ENCODE measurements around the gene RETREG1.
A peak's percentile ranks its signal among the peaks of the same experiment; 100 is the strongest.

The RETREG1 gene

DNA sequence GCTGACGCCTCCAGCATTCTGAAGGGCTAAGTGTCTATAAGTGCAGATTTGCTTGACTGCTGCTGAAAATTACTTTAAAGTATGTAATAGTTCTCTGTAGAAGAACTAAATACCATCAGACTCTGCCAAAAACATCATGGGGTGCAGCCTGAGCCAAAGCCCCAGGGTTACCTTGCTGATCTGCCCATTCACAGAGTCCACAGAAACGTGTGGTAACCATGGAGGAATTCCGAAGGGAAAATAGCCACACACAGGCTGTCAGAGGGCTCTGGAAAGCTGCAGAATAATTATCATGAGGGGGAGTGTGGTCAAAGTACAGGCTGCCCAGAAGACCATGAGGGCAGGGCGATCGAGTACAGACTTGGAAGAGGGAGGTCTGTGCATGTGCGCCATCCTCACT lies 36.4 kb downstream of the RETREG1 start:
- DNase-seq, result no peak

DNA sequence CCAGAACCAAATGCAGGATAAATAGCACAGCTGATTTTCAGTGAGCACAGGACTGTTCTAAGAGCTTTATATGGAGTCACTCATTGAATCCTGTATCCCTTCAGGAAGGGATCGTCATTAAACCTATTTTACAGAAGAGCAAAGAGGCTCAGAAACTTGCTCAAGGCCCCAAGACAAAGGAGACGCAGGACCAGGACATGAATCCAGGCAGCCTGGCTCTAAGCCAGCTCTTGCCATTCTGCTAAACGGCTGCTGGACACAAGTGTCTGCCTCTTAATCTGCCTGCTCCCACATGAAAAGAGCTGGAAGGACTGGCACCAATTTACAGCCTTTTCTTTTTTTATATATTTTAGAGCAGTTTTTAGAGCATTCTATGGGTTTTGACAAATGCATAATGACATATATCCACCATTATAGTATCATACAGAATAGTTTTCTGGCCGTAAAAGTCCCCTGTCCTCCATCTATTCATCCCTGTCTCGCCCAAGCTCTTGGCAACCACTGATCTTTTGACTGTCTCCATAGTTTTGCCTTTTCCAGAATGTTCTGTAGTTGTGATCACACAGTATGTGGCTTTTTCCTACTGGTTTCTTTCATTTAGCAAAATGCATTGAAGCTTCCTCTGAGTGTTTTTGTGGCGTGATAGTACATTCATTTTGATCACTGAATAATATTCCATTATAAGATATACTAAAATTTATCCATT lies 37.5 kb downstream of the RETREG1 start:
- no peak for DNase-seq

DNA sequence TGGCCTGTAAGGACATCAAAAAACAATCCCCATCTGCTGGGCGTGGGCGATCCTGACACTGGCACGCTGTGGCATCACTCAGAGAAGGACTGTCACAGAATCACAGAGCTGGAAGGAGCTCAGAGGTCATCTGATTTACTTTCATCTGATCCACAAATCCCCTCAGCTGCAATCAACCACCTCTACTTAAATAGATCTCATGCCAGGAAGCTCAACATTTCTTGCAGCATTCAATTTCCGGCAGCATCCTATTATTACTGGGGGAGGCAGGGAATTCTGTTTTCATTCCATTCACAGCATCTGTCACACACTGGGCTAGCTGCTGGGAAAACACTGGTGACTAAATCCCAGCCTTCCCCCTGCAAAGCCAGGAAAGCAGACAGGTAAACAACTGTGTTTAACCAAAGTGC lies 38.3 kb downstream of the RETREG1 start:
- no peak for DNase-seq

DNA sequence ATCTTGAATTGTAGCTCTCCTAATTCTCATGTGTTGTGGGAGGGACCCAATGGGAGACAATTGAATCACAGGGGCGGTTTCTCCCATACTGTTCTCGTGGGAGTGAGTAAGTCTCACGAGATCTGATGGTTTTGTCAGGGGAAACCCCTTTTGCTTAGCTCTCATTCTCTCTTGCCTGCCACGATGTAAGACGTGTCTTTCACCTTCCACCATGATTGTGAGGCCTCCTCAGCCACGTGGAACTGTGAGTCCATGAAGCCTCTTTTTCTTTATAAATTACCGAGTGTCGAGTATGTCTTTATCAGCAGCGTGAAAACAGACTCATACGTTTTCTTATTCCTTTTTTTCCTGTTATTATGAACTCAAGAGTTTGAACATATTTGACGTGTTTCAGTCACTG lies 39.1 kb downstream of the RETREG1 start:
- peak; percentile 42 for DNase-seq

DNA sequence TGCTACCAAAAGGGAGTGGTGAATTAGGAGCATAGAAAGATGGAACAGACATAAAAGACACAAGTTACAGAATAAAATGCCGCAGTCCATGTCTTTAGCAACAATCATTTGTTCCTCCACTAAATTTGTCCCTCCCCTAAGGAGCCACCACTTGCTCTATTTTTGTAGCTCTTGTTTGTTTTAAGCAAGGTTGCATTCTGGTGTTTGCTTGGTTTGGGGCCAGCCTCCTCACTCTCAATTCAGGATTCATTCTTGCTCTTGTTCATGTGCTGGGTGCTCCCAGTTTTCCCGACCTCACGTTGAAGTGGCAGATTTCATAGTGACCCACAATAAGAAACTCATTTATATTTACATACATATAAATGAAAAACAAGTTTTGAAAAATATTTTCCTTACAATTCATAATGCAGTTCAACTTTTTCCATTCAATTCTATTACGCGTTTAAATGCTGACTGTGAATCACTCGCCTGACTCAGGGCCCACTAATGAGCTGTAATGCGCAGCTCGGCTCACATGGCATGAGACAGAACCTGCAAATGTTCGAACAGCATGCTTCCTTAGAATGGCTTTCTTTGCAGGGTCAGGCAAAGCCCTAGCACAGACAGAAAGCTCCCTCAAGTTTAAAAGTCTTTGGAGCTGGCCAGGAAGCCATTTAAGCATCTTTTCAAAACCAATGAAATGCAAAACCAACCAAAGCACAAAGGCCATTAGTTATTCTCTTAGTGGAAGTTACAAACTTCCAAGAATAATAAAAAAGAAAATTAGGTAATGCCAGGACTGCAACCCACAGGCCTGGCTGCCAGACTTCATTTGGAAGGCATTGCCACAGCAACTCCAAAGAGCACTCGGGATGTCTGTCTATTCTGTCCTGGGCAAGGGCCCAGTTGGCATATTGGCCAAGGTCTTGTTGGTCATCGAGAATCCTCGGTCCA lies 41.7 kb downstream of the RETREG1 start:
- no peak for DNase-seq

DNA sequence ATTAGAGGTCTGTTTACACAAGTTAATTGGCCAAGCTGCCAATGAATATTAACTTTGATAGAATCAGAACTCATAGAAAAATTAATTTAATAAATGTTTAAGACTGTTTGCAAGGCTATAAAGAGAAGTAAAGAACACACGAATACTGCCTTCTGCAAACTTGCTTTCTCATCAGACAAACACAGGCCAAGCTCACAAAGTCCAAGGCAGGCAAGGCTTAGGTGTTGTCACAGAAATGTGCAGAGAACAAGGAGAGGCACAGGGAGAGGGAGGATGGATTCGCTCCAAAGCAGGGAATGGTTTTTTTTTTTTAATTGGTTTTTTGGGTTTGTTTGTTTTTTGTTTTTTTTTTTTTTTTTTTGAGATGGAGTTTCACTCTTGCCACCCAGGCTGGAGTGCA lies 43.4 kb downstream of the RETREG1 start:
- no peak for DNase-seq

DNA sequence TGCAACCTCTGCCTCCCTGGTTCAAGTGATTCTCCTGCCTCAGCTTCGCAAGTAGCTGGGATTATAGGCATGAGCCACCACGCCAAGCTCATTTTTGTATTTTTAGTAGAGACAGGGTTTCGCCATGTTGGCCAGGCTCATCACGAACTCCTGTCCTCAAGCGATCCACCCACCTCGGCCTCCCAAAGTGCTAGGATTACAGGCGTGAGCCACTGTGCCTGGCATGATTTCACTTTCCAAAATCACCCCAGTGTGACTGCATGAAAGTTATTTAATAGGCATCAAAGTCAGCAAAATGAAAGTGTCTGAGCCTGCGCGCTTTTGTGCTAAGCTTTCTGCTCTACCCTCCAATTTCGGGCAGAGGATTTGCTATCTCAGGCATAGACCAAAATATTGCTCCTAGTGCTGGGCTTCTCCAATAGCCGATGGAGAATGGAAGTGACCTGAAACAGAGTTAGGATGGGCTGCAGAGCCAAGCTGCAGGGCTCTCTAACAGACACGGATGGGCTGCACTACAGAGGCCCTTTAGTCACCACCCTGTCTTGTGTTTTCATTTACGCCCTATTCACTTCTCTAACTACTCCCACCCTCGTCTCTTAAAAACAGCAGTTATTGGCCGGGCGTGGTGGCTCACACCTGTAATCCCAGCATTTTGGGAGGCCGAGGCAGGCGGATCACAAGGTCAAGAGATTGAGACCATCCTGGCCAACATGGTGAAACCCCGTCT lies 44.3 kb downstream of the RETREG1 start:
- no peak for DNase-seq

DNA sequence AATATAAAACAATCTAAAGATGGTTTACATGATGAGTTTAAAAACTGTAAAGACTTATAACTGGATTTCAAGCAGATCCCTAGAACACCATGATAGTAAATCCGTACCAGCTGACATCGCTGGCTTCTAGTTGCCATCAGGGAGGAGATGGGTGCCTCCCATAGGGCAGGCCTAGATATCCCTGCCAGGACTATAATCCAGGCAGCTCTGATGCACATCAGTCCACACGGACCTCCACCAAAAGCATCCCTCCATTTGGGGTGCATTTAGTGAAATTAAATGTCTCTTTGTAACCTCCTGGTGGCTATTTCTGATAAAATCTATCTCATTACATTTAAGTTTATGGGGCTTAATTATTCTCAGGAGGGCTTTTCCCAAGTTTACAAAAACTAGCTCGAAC lies 45.8 kb downstream of the RETREG1 start:
- DNase-seq, result no peak

DNA sequence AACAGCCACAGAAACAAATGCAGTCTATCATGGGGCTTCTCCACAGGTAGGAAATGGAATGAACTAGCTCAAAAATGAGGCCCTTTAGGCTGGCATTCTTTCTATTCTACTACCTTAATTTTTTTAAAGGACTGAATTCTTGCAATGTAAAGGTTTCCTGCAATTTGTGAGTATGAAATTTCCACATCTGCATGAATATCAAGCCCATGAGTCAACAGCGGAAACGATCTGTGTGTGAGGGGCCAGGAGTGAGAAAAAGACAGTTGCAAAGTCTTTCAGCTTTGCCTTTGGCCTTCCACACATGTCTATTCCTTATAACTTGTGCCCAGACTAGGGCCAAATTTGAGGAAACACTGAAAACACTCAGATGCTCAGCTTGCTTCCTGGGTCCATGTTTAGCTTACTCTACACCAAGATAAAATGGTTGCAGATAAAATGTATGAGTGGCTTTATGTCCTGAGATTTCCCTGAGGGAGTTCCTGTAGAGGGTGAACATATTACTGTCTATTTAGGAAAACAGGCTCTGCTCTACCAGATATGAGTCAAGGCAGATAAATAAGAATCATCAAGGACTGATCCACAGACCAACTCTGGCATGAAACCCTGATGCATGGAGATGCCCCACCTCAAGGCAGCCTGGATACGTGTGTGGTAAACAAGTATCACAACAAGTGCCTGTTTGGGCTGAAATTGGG lies 46.5 kb downstream of the RETREG1 start:
- DNase-seq, result no peak

DNA sequence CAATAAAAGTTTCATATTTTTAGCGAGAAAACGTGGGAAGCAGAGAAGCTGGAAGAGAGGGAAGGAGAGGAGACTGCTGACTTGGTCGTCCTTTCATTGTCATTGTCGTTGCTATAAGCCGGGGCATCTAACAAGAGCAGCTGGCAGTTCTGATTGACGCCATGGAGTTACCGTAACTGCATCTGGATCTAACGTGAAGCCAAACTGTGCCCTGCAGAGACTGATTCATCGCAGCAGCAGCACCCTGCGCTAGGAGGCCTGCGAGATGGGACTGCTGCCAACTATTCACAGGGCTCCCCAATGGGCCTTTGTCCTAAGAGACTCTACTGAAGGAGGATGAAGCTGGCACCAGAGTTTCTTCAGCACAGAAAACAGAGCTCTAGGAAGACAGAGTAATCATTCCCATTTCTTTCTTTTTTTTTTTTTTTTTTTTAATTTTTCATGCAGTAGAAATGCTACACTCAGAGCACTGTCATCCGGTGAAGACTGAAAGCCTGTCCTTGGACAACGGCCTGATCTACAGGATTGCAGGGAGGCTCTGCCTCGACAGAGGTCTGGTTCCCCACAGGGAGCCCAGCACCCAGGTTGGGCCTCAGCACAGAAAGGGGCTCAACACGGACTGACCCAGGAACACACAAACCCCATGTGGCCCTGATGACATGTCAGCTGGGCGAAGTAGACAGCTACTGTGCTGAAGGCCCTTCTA lies 47.8 kb downstream of the RETREG1 start:
- DNase-seq, result no peak

DNA sequence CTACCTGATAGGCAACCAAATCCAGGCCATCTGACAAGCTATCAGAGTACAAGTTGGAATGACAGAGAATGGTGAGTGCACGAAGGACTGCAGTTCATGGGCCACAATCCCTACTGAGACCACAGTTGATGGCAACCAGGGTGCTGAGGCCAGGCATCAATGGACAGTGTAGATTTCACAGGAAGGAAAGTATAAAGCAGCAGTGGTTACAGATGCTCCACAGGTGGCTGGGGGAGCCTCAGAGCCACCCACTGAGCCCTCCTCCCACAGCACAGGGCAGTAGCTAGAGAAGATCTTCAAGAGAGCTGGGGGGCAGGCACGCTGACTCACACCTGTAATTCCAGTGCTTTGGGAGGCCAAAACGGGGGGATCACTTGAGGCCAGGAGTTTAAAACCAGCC lies 49.4 kb downstream of the RETREG1 start:
- no peak for DNase-seq

DNA sequence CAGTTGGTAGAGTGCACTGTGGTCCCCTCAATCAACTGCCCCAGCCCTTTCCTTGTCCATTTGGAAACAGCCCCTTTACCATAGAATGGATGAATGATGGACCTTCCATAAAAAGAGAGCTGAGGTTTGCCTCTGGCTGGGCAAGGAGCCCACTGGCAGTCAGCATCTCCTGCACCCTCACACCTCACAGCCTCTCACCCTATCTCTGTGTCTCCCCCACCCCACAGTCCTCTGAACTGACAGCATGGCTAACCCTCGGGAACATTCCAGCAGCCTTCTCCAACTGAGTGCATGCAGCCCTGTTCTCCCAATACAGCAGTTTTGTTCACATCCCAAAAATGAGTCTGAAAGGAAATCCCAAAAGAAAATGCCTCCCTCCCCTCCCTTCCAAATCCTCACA lies 51.7 kb downstream of the RETREG1 start:
- DNase-seq, result no peak

DNA sequence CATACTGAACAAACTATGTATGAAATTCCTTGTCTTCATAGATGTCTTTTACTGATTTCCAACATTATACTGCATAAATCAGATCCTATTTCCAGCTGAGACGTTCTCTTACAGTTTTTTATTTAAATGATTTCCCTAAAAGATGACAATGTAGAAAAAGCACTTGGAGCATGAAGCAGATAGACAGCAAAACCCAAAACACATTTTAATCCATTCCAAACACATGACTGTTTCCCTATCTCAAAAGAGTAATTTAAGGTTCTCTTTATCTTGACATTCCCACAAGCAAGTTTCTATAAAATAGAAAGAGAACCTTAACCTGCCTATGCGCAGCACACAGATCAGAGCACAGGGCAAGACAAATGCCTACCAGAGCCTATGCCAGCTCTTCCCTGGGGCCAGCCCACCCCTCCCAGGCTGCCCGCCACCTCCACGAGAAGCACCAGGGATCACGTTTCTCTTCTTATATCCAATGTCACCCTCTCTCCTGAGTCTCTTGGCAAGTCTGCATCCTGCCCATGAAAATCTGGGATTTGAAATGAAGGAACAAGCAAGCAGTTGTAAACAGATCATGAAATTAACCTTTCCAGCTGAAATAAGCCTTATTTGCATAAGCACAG lies 52.4 kb downstream of the RETREG1 start:
- DNase-seq, result no peak

DNA sequence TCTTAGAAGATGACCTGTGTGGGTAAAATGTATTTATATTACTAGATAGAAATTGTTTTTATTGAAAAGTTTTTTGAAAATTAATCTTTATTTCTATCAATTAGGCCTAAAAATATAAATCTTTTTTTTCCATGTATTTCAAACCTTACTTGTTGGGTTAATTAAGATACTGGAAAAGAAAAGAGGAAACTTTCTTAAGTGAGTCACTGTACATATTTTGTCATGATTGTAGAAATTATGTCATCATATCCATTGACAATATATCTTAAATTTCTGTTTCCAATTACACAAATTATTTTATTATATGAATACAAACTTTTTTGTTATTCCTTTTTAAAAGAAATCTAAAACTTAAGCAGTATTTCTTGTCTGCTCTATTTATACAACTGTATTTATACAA lies 53.1 kb downstream of the RETREG1 start:
- no peak for DNase-seq

DNA sequence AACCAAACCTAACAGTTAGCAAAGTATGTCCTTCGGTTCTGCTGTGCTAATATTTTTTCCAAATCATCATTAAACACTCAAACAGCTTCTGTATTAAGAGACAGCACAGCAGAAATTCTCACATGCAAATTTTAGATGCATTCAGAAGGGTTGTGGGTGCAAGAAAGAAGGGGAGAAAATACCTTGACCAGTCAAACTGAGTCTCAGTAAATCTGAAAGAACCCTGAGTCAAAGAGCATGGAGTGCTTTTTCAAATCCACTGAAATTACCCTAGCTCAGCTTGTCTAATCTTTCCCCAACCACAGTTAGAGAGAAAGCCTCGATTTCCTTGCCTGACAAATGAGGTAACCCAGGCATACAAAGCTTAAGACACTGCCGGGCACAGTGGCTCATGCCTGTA lies 55.1 kb downstream of the RETREG1 start:
- no peak for DNase-seq

DNA sequence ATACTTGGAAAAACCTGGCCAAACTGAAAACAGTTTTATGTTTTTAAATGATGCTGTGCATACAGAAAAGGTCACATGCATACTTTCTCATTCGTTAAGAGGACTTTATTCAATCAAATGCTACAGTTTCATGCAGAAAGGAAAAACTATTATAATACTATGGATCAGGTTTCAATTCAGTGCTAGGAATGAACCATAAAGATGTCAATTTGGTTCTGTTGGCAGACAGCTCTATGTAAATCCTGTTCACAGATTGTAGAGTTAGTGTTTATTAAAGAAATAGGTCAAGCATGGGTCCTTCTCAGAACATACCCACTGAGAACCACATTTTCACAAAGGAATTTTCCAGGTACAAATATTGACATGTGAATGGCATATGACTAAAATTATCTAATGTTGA lies 57.1 kb downstream of the RETREG1 start:
- DNase-seq, result no peak

DNA sequence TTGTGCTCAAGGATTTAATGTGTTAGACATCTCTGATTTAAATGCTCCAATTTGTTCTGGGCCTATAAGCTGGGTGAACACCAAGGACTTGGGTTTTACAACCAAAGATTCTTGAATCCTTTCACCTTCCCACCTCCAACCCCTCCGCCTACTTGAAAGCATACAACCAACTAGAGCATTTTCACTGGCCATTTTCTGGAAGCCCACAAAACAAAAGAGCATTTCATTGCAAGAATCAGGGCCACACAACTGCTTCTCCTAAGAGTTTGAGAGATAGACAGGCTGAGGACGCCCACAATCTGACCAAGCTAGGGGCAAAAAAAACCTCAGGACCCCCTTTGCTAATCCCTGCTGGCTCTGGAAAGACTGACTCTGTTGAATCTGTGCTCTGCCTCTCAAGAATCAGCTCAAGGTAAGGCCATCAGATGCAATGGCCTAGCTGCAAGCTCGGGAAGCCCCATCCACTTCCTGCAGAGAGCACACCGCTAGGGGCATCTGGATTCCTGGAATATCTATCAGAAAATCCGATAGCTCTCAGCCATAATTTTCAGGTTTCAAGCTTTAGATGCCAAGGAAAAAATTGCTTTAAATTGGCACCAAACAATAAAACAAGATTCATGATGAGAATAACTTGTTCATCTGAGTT lies 57.7 kb downstream of the RETREG1 start:
- no peak for DNase-seq

DNA sequence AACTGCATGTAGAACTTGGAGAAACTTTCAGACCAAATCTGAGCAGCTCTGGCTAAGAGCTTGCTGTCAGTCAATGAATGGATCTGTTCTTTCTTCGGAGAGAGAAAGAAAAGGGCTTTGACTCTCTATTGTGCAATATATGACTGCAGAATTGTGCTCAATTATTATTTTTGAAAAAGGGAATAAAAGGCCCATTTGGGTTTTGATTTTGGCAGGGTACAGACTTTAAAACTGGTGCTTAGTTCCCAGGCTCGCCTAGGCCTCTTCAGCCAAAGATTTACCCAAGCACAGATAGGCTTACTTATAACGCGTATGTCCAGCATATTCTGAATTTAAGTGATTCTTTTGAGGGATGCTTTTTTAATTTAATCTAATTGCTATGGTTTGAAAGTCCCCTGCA lies 59.3 kb downstream of the RETREG1 start:
- DNase-seq, result no peak

DNA sequence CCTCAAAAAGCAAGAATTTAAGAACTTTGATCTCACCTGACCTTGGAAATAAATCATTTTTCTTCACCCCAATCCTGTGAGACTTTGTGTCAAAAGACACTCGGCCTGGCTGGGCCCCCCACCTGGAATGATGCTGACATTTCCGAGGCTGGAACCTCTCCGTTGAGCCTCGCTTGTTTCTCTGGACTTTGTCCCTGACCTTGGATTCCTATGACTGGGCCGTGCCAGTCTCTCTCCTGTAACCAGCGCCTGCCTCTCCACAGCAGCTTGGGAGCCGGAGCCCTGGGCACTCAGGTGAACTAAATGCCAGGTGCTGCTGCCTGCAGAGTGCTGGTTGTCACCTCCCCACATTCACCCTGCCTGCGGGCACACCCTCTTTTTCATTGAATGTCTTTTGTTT lies 62.7 kb downstream of the RETREG1 start:
- DNase-seq, result no peak

DNA sequence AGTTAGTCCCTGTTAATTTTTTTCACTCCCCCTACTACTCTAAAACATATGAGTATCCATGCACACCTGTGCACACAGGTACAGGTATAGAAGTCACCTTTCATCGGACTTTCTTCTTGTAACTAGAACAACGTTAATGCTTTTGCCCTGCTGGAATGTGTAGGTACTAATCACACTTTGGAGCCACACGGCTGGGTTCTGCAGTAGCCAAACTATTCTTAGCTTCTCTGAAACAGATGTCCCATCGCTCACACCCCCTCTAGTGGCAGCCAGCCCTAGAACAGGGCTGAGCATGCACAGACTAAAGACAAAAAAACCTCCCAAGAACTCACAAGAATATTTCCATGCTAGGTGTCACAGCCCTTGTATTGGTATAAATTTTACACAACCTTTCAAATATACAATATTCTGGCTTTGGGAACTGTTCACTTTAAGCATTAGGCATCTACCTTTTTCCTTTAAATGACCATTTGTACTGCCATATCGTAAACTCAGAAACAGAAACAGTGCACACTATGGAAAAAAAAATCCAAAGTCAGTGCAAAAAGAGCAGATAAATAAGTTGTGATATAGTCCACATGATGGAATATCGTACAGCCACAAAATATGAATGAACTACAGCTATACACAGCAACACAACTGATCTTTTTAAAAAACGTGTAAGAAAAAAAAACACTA lies 64.0 kb downstream of the RETREG1 start:
- DNase-seq, result peak; percentile 60

DNA sequence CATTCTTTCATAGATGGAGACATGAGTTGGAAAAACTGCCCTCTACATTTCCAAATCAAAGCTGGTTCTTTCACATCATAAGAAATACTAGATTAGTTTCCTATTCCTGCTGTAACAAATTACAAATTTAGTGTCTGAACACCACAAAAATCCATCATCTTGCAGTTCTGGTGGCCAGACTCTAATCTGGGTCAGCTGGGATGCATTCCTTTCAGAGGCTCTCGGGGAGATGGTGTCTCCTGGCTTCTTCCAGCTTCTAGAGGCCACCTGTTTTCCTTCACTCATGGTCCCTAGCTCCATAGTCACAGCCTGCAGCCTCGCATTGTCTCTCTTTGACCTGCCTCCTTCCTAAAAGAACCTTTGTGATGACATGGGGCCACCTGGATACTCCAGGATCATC lies 65.2 kb downstream of the RETREG1 start:
- DNase-seq, result no peak

All from OCI-M1 (cell line).